HG03175 (cell line): ENCODE results near the gene RANBP1.
"Not testable (repeated sequence)": the region's sequence is repeated elsewhere in the genome, so short reads cannot be mapped to it uniquely, and the experiment has no call there.

Experiments used
- ATAC-seq: cut with Tn5 transposase; IDR thresholded peaks from one replicate; pipeline ENCODE4 v1.9.1; 2021; ENCODE audit warnings: mild to moderate bottlenecking, moderate library complexity; ENCODE audit not compliant: unreplicated experiment

The RANBP1 gene

GRCh38 chr22:20148414-20148813 is 32.5 kb downstream of the RANBP1 start:
- ATAC-seq: no peak

GRCh38 chr22:20149257-20150250 is 33.6 kb downstream of the RANBP1 start:
- ATAC-seq: no peak

GRCh38 chr22:20150381-20151275 is 34.7 kb downstream of the RANBP1 start, which contains the start of gene CCDC188:
Gene CCDC188 (minus strand): TSS chr22:20151055. CDS start chr22:20150986, 69 bp downstream.
- no peak for ATAC-seq

- no peak for ATAC-seq
Measured at GRCh38 chr22:20151276-20151588, 35.3 kb downstream of the RANBP1 start.

GRCh38 chr22:20152464-20152890 is 36.6 kb downstream of the RANBP1 start:
- ATAC-seq: no peak

GRCh38 chr22:20153945-20154344 is 38.0 kb downstream of the RANBP1 start:
- ATAC-seq: no peak

- ATAC-seq: no peak
Measured at GRCh38 chr22:20154602-20155187, 38.8 kb downstream of the RANBP1 start.

GRCh38 chr22:20155330-20156041 is 39.6 kb downstream of the RANBP1 start:
- ATAC-seq: no peak

GRCh38 chr22:20156042-20156389 is 40.1 kb downstream of the RANBP1 start:
- no peak for ATAC-seq

- no peak for ATAC-seq
Measured at GRCh38 chr22:20156611-20157429, 40.9 kb downstream of the RANBP1 start.

GRCh38 chr22:20157430-20158183 is 41.7 kb downstream of the RANBP1 start:
- ATAC-seq: no peak

- no peak for ATAC-seq
Measured at GRCh38 chr22:20158391-20159036, 42.6 kb downstream of the RANBP1 start.

GRCh38 chr22:20159076-20159475 is 43.2 kb downstream of the RANBP1 start:
- ATAC-seq: no peak

- ATAC-seq: not testable (repeated sequence)
Measured at GRCh38 chr22:20159531-20159930, 43.6 kb downstream of the RANBP1 start.

GRCh38 chr22:20160041-20160440 is 44.1 kb downstream of the RANBP1 start:
- no peak for ATAC-seq

GRCh38 chr22:20164863-20165262 is 49.0 kb downstream of the RANBP1 start:
- ATAC-seq: no peak

GRCh38 chr22:20165421-20165820 is 49.5 kb downstream of the RANBP1 start:
- ATAC-seq: no peak

- ATAC-seq: no peak
Measured at GRCh38 chr22:20165913-20166312, 50.0 kb downstream of the RANBP1 start.

- no peak for ATAC-seq
Measured at GRCh38 chr22:20166703-20167102, 50.8 kb downstream of the RANBP1 start.
